DMS53 treated with DMSO at 0.1 percent for 48 hours (cell line): ENCODE measurements around the gene AP2B1.
A peak's percentile ranks its signal among the peaks of the same experiment; 100 is the strongest.
"Not testable (repeated sequence)": the region's sequence is repeated elsewhere in the genome, so short reads cannot be mapped to it uniquely, and the experiment has no call there.

Experiments
- DNase-seq: peaks from one replicate; lab custom pipeline; 2025; ENCODE audit not compliant: unreplicated experiment; lab: John Stamatoyannopoulos, UW

The AP2B1 gene

GRCh38 chr17:35587074-35587961 lies at the start of gene AP2B1:
AP2B1 (plus strand) TSS chr17:35587322; CDS start chr17:35594031, 6,709 bp downstream.
- peak; percentile 66 for DNase-seq

- DNase-seq, result no peak
Measured at GRCh38 chr17:35537601-35538141, 49.5 kb upstream of the AP2B1 start, which contains the start of gene SLFN12L. SLFN12L (minus strand) TSS chr17:35537678; CDS start chr17:35522364, 15,314 bp downstream.

- no peak for DNase-seq
Measured at GRCh38 chr17:35539659-35540026, 47.5 kb upstream of the AP2B1 start.

GRCh38 chr17:35540589-35541404 lies 46.3 kb upstream of the AP2B1 start:
- DNase-seq, result no peak

GRCh38 chr17:35541434-35541833 lies 45.7 kb upstream of the AP2B1 start:
- DNase-seq, result no peak

- DNase-seq, result no peak
Measured at GRCh38 chr17:35542990-35543389, 44.1 kb upstream of the AP2B1 start.

- no peak for DNase-seq
Measured at GRCh38 chr17:35543856-35544255, 43.3 kb upstream of the AP2B1 start.

- no peak for DNase-seq
Measured at GRCh38 chr17:35545150-35545549, 42.0 kb upstream of the AP2B1 start.

GRCh38 chr17:35546487-35546886 lies 40.6 kb upstream of the AP2B1 start:
- DNase-seq, result no peak

GRCh38 chr17:35548208-35548810 lies 38.8 kb upstream of the AP2B1 start:
- no peak for DNase-seq

GRCh38 chr17:35548978-35549377 lies 38.1 kb upstream of the AP2B1 start:
- no peak for DNase-seq

GRCh38 chr17:35553310-35553709 lies 33.8 kb upstream of the AP2B1 start:
- DNase-seq, result no peak

GRCh38 chr17:35554668-35555067 lies 32.5 kb upstream of the AP2B1 start:
- no peak for DNase-seq

- no peak for DNase-seq
Measured at GRCh38 chr17:35555691-35556090, 31.4 kb upstream of the AP2B1 start.

- no peak for DNase-seq
Measured at GRCh38 chr17:35557353-35557752, 29.8 kb upstream of the AP2B1 start.

GRCh38 chr17:35559495-35560210 lies 27.5 kb upstream of the AP2B1 start:
- DNase-seq, result no peak

GRCh38 chr17:35560703-35561102 lies 26.4 kb upstream of the AP2B1 start, which contains the start of gene SLFN14:
SLFN14 (minus strand) TSS chr17:35560819; CDS start chr17:35558062, 2,757 bp downstream.
- DNase-seq, result no peak

- DNase-seq, result not testable (repeated sequence)
Measured at GRCh38 chr17:35563181-35563580, 23.9 kb upstream of the AP2B1 start.

GRCh38 chr17:35566968-35567367 lies 20.2 kb upstream of the AP2B1 start:
- DNase-seq, result no peak

GRCh38 chr17:35568561-35568960 lies 18.6 kb upstream of the AP2B1 start:
- no peak for DNase-seq
